Right forelimb (tissue), 1 donor: ENCODE measurements around the gene HDGFL1.

ENCODE experiments used
- DNase-seq: peaks from one replicate; pipeline ENCODE4 v3.0.0-alpha.2; 2018

The HDGFL1 gene

DNA sequence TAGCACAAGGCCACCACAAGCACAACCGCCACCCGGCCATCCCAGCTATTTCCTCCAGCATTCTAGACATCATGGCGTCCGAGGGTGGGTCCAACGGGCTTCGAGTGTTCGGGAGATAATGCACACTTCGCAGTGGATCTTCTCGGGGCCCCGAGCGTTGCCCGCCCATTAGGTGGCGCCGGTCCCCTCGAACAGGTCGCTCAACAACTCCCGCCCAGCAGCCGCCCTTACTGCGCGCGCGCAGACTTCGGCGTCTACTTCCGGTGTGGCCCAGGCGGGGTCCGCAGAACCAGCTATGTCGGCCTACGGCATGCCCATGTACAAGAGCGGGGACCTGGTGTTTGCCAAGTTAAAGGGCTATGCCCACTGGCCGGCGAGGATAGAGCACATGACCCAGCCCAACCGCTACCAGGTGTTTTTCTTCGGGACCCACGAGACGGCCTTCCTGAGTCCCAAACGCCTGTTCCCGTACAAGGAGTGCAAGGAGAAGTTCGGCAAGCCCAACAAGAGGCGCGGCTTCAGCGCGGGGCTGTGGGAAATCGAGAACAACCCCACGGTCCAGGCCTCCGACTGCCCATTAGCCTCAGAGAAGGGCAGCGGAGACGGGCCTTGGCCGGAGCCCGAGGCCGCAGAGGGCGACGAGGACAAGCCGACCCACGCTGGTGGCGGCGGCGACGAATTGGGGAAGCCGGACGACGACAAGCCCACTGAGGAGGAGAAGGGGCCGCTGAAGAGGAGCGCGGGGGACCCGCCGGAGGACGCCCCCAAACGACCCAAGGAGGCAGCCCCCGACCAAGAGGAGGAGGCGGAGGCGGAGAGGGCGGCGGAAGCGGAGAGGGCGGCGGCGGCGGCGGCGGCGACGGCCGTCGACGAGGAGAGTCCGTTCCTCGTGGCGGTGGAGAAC lies at the start of gene HDGFL1:
HDGFL1 (plus strand) TSS at position 286 of the 904 bp plus-strand sequence; CDS start at position 296, 10 bp downstream.
- no peak for DNase-seq

DNA sequence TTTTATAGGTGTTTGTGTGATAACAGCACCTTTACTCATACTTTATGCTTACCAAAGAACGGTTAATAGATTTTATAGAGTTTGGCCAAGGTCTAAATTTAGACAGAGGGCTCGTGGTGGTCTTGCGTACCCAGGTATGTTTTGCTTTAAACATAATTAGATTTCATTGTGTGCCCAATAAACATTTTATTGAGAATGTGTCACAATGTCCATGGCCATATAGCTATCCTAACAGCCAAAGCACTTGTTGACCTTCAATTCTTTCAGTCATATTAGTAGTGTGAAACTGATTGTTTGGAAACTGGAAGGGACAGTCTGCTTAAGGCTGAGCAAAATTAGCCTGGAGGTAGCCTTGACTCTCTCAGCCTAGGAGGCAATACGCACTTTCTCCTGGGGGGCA lies 48.3 kb upstream of the HDGFL1 start:
- DNase-seq: no peak

DNA sequence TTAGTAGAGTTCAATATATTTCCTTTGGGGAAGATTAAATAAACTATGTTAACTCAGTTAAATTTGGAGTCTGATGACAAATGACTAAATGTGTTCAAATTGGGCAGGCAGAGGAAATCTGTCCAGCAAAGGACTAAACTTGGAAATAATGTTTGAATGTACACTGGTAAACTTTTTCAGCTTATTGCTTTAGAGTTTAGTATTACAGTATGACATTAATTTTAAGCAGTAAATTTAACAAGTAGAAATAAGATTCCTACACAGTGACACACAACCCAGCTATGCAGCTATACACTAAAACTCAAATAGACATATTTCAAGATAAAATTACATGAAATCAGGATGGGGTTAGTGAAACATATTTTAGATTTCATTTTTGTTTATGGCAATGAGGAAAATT lies 42.6 kb upstream of the HDGFL1 start:
- DNase-seq: no peak

DNA sequence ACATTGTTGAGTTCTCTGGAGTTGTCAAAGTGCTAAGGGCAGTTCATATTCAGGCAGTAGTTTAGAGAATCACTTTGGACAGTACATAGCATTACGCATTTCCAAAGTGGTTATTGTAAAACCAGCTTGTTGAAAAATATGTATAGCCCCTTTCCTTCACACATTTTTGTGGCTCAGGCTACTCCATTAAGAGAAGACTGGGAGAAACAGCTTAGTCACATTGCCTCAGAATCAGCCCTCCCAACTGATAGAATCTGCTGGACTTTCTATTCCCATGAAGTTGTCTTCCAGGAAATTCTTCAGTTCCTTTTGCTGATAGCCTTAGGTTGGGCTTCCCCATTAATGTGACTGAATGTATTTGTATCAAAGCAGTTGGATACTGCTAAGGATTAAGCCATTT lies 39.5 kb upstream of the HDGFL1 start:
- no peak for DNase-seq

DNA sequence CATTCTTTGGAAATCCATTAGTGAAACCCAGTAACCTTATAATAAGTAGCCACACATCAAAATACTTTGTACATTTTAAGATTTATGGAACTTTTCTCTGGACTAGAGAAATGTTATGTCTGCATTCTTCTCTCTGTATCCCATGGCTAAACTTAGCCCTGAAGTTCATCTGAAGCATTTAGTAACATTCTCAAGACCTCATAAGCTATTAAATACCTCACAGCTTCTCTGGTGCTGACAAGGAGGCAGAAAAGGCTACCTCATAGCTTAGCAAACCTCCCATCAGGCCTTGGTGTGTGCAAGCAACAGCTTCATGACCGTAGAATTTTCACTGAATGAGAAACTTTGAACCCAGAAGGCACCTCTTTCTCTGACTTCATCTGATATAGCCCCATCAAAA lies 38.9 kb upstream of the HDGFL1 start:
- DNase-seq: no peak

DNA sequence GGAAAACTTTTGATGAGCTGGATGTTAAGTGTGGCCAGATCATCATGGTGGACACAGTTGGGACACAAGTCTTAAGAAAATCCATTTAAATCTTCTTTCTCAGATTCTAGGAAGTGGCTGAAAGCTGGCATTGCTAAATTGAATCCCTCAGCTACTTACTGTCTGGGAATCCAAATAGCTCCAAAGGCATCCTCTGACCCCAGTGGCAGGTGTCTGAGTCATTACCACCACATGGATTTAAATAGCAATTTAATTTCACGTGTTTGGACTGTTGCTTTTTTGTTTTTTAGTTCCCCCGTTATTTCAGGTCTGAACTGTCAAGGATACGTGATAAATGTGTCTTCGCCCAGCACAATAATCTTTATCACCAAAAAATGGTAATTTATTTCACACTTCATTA lies 33.2 kb upstream of the HDGFL1 start:
- DNase-seq: no peak

DNA sequence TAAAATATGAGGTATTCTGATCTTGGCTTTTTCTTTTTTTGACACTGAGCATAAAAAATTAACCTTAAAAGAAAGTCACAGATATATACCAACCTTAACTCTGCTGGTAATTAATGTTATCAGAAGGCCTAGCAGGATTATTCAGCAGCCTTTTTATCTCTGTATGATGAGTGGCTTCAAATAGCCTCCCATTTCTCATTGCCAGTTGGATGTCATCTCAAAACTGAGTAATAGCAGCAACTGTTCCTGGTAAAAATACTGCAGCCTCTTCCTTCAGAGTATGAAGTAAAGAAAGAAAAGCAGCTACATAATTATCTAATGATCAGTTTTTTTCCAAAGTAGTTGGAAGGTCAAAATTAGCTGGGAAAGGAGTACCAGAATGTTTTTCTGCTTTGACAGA lies 24.9 kb upstream of the HDGFL1 start:
- no peak for DNase-seq

DNA sequence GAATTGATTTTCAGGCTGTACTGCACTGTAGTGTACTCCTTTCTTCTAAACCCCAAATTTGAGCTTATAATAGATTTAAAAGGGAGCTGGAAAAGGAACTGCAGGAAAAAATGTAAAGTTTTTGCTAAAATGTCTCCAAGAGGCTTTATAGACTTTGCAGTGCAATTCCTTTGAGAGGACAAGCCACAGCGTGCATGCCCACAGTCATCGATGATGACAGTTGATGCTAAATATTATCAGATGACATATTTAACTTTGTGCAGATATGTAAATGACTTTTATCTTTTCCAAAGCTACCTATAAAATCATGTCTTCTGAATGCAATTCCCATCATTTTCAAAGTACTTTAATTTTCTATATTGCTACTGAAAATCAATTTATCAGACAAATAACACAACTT lies 24.3 kb upstream of the HDGFL1 start:
- DNase-seq: no peak

DNA sequence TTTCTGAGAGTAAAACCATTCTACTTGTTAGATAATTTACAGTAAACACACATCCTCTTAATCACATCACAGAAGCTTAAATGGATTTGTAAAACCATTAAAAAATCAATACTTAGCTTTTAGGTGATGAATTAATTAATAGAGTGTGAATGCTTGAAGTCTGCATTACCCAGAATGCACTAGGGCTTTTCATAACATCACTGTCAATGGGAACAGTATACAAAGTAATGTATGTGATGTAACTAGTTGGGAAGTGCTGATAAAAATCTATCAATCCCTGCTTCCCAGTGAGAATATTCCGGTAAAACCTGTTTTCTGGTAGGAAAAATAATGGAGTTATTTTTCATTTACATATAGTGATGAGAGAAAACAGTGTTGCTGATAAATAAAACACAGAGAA lies 23.1 kb upstream of the HDGFL1 start:
- DNase-seq: no peak

DNA sequence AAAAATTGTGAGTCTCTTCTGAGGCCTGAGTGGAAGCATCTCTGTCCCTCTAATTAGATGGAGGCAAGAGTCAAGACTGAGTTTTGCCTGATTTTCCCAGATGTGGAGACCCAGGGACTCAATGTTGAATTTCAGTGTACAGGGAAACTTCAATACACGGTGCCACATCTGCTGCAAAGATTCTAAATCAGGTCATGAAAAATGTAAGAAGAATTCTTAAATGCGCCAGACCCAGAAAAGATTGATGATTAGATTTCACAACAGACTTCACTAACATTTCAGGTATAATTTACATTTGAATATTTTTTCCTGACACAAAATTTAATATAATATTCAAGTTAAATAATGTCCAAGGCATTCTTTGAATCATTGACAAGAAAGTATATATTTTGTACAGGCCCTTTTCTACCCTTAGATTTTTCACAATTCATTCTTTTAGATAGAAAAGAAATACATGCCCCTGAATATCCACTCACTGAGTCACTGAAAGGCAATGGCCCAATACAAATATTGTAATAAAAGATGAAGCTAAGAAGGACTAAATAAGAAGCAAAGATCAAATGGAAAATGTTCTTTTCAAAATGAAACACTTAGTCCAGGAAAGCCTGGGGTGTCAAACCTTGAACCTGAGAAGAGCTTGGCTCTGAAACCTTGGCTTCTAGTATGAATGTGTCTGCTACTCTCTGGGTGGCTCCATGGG lies 18.2 kb upstream of the HDGFL1 start:
- DNase-seq: no peak

DNA sequence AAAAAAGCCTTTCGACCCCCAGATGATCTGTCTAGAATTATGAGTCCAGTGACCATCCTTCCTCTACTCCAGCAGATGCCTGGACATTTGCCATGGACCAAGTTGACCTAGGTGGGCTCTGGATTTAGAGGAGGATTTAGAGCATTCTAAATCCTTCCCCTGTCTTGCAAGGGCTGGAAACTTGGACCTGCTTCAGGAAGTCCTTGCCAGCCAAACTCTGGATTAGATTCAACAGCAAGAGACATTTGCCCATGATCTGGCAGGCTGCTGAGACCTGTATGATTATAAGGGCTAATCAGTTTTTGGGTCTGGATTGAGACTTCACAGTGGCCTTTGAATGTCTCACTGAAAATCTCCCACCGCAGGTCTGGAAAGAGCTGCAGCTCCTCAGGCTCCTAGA lies 13.1 kb upstream of the HDGFL1 start:
- no peak for DNase-seq

DNA sequence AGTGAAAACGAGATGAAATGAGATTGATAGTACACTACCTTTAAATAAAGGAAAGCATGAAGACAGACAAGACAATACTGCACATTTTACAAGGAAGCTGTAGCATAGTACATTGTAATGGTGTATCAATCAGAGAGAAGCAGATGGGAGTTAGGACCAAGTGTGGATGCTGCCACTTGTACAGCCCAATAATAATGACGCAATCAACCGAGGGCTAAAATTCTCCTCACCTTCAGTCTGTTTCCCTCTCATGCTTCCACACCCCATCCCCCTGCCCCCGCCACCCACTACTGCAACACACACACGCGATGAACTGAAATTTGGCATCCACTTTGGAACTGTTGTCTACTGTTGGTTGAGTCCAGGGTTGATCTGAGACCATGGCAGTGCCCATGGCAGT lies 12.4 kb upstream of the HDGFL1 start:
- DNase-seq: no peak

DNA sequence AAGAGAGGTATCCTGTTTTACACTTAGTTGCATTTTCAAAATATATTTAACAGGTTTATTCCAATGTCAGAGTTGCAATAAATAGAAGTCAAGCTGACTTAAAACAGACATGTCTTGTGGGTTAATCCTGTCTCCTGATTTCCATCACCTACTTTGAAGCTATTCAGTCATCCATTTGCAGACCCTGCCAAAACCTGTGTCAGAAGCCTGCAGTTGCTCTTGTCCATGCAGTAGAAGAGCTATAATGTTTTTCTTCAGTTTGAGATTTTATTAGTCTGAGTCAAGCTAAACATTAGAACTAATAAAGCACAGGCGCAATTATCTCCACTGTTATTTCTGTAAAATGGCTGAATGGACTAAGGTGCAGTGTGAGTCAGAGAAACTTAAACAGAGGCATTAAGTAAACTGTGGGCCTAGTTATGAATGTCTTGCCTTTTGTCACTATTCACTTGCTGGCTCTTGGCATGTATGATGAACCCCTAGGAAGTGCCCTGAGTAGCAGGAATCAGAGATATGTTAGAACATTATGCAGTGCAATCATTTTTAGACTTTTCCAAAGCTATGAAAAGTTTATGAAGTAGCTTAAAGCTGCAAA lies 11.0 kb upstream of the HDGFL1 start:
- no peak for DNase-seq

DNA sequence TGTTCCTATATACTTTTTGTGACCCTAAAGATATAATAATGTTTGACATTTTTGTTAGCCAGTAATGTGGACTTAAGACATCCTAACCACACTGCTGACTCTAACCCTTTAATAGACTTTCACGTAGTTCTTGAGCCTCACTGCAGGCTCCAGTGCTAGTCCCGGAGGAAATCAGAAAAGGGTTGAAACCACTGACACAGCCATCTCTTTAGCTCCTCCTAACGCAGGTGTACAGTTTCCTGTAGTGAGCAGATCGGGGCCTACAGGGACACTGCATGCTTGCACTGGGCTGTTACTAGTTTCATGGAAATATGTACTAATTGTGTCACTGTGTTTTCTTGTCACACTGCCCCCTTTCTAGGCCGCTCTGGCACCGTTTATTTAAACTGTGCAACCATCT lies 512 bp upstream of the HDGFL1 start:
- no peak for DNase-seq

DNA sequence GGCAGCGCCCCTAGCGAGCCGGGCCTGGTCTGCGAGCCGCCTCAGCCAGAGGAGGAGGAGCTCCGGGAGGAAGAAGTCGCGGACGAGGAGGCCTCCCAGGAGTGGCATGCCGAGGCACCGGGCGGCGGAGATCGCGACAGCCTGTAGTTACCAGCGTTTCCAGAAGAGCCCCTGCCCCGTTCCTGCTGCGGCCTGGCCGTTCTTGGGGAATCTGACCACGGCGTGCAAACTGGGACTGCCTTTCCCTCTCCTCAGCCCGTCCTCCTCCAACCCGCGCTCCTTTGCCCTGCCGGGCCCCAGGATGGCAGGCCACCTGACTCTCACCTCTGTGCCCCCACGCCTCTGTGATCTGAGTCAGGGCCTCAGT lies 802 bp downstream of the HDGFL1 start:
- DNase-seq: no peak

DNA sequence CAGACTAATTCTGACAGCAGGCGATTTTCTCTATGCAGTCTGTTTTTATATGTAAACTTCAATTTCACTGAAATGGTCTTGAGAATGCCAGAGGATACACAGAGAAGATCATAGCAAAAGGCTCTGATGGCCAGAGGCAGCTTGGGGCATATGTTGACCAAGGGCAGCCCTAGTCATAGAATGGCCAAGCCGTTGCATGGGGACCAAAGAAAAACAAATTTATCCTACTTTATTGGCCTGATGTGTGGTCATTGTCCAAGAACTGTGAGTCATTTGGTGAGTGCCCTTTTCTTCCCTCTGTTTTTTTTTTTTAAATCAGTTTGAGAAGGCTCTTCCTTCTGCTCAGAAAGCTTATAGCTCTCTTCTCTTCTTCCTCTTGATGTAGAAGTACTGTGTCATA lies 5.8 kb downstream of the HDGFL1 start:
- no peak for DNase-seq

DNA sequence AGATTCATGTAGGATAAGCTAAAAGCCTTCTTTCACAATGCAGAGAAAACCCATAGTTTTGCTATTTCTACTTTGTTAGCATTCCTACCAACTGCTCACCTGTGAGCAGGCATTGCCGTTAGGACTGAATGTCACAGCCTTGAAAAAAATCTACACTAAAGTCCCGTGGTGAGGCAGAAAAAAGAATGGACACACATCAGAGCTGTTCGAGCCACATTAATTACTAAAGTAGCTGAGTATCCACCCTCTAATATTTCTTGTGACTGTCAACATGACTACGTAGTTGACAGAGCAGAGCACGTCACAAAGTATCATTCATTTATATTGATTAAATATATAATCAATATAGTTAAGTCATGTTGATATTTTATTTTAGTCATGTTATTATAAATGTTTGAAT lies 10.1 kb downstream of the HDGFL1 start:
- no peak for DNase-seq

DNA sequence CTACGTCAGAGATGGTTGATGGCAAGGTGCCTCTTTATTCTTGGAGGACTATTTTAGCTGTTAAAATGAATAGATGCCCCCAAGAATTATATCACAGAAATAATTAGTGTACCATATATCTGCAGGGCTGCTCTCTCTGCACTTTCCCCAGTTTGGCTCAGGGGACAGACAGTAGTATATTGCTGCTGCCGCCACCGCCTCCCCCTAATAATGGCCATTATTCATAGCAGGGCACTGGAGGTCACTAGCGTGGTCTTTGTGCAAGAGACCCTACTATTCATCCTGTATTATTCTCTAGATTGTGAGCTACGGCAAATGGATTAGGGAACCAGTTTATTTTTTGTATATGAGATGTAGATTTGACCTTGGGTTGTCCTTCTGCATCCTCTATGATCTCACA lies 11.0 kb downstream of the HDGFL1 start:
- DNase-seq: no peak

DNA sequence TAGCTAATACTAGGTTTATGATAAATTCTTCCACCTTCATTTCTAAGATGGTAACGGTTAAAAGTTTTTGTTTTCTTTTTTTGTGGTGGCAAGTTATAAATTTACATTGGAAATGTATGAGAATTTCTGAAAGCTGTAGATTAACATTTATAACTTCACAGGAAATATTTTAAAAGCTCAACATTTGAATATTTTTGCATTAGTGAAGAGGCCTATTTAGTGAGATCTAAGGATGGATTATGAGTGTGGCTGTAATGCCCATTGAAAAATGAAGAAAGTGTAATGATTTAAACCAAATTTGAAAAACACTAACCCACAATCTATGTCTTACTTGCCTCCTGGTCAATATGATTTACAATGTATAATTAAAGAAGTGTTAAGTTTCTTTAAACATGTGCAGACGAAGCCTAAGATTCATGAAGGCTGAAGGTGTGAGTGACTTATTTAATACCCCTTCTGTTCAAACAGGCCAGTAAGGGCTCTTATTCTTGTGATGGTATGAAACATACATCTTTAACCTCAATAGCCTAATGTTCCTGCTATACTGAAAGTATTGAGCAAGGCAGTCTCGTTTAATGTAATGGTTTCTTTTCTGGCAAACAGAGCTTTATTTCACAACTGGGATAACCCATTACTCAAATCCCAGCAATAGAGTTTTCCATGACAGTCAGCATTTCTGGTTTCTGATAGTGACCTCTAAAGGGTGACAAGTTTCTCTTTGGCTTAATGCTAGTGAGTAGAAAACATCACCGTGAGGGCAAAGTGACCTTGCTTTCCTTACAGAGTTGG lies 13.2 kb downstream of the HDGFL1 start:
- no peak for DNase-seq

DNA sequence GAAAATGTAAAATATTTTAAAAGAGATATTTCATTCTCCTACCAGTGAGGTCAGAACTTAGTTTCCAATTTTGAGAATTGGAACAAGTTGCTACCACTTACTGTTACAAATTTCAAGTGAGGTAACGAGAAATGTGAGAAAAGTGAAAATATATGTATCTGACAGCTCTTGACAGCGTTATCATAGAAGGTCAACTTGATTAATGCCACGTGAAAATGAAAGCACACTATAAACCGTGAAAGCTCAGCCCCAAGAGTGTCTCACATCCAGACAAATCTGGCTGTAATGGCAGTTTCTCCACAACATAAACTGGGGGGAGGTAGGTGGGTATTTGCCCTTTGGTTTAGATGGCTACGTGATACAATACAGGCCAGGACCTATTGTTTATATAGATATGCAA lies 13.9 kb downstream of the HDGFL1 start:
- no peak for DNase-seq

DNA sequence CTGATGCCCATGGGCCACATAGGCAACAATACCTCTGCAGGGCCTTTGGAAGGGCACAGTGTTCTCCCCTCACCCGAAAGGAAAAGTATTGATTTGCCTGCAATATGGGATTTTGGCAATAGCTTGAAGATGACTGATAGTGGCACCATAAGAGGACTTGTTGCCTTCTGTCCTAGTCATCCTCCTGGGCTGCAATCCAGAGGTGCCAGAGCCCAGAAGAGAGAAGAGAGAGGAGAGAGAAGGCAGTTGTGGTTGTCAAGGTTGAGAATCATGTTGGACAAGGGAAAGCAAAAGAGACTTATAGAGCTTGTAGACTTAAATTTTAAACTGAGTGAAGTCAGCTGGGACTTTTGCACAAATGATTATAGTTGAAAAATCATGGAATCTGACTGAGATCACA lies 14.6 kb downstream of the HDGFL1 start:
- no peak for DNase-seq

DNA sequence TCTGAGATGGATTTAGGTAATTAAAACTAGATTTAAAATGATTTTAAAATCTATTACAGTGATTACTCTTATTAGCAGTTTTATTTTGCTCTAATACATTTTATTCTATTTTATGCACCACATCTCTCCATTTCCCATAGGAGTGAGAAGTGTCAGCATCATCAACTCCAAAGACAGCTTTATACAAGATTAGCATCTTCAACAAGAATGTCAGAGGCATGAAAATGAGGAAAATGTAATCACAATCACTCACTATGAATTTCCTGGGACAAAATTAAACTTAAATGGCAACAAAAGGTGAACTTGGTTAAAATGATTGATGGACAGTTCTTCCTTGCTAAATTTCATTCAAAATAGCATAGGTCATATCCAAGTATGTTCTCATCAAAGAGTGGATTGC lies 19.8 kb downstream of the HDGFL1 start:
- DNase-seq: no peak

DNA sequence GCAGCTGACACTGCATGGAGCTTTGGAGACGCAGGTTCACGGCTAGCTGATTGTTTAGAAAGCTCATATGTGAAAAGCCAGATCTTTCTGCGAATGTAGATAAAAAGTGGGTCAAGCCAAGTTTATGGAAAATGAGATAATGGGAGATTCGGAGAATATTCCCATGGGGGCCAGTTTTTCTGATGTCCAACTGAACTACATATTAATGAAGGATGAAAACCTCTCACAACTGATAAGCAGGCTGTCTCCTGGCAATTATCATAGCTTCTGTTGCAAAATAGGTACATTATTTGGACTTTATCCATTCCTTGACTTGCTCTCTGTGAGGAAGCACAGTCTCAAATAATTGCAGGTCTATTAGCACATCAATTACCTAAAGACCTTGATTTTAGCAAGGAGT lies 21.1 kb downstream of the HDGFL1 start:
- no peak for DNase-seq
